ENCODE results near the gene DCDC2C.

The DCDC2C gene

GRCh38 chr2:3747032-3747654 lies 43.8 kb downstream of the DCDC2C start:
- H3K9me3 ChIP-seq (ENCODE audit: control insufficient read depth in 2 of 2, low read length in 2 of 2), result no peaks in the 10 kb centered on the region
- no peaks in the 10 kb centered on the region for H3K4me1 ChIP-seq (ENCODE audit: control insufficient read depth, insufficient read depth, low read length)
- H3K36me3 ChIP-seq (ENCODE audit: control insufficient read depth in 2 of 2, insufficient read depth in 2 of 2, low read length in 2 of 2), result no peaks in the 10 kb centered on the region
- no peak overlapping the region for H3K9ac ChIP-seq (ENCODE audit: low read length in 2 of 2)
- no peaks in the 10 kb centered on the region for H3K27me3 ChIP-seq (ENCODE audit: control insufficient read depth in 1 of 2, insufficient read depth in 2 of 2, low read length in 2 of 2)
- no peak overlapping the region for H3K27ac ChIP-seq (ENCODE audit: low read length)
- H3K4me3 ChIP-seq (ENCODE audit: low read length in 2 of 2), result no peak overlapping the region

- Histone ChIP-seq H3K36me3 (ENCODE audit: control insufficient read depth in 2 of 2, insufficient read depth in 2 of 2, low read length in 2 of 2) (no peaks in the 10 kb centered on the region), H3K27me3 (ENCODE audit: control insufficient read depth in 1 of 2, insufficient read depth in 2 of 2, low read length in 2 of 2) (no peaks in the 10 kb centered on the region), H3K4me3 (ENCODE audit: low read length in 2 of 2) (no peak overlapping the region), H3K27ac (ENCODE audit: low read length) (no peak overlapping the region), H3K9me3 (ENCODE audit: control insufficient read depth in 2 of 2, low read length in 2 of 2) (no peaks in the 10 kb centered on the region), H3K4me1 (ENCODE audit: control insufficient read depth, insufficient read depth, low read length) (no peaks in the 10 kb centered on the region), H3K9ac (ENCODE audit: low read length in 2 of 2) (no peak overlapping the region)
Measured at GRCh38 chr2:3747826-3748225, 44.5 kb downstream of the DCDC2C start.

- Histone ChIP-seq H3K9ac (ENCODE audit: low read length in 2 of 2) (no peak overlapping the region), H3K4me1 (ENCODE audit: control insufficient read depth, insufficient read depth, low read length) (no peaks in the 10 kb centered on the region), H3K27ac (ENCODE audit: low read length) (no peak overlapping the region), H3K36me3 (ENCODE audit: control insufficient read depth in 2 of 2, insufficient read depth in 2 of 2, low read length in 2 of 2) (no peaks in the 10 kb centered on the region), H3K27me3 (ENCODE audit: control insufficient read depth in 1 of 2, insufficient read depth in 2 of 2, low read length in 2 of 2) (no peaks in the 10 kb centered on the region), H3K9me3 (ENCODE audit: control insufficient read depth in 2 of 2, low read length in 2 of 2) (no peaks in the 10 kb centered on the region), H3K4me3 (ENCODE audit: low read length in 2 of 2) (no peak overlapping the region)
Measured at GRCh38 chr2:3749201-3749600, 45.8 kb downstream of the DCDC2C start.

- Histone ChIP-seq H3K9me3 (ENCODE audit: control insufficient read depth in 2 of 2, low read length in 2 of 2) (no peaks in the 10 kb centered on the region), H3K9ac (ENCODE audit: low read length in 2 of 2) (no peak overlapping the region), H3K36me3 (ENCODE audit: control insufficient read depth in 2 of 2, insufficient read depth in 2 of 2, low read length in 2 of 2) (no peaks in the 10 kb centered on the region), H3K27ac (ENCODE audit: low read length) (no peak overlapping the region), H3K4me3 (ENCODE audit: low read length in 2 of 2) (no peak overlapping the region), H3K27me3 (ENCODE audit: control insufficient read depth in 1 of 2, insufficient read depth in 2 of 2, low read length in 2 of 2) (no peaks in the 10 kb centered on the region), H3K4me1 (ENCODE audit: control insufficient read depth, insufficient read depth, low read length) (peaks cover 6% of the 10 kb centered on the region)
Measured at GRCh38 chr2:3751251-3751650, 47.9 kb downstream of the DCDC2C start.

GRCh38 chr2:3751806-3752205 lies 48.4 kb downstream of the DCDC2C start:
- H3K27me3 ChIP-seq (ENCODE audit: control insufficient read depth in 1 of 2, insufficient read depth in 2 of 2, low read length in 2 of 2), result no peaks in the 10 kb centered on the region
- H3K4me1 ChIP-seq (ENCODE audit: control insufficient read depth, insufficient read depth, low read length), result peaks cover 6% of the 10 kb centered on the region
- no peaks in the 10 kb centered on the region for H3K36me3 ChIP-seq (ENCODE audit: control insufficient read depth in 2 of 2, insufficient read depth in 2 of 2, low read length in 2 of 2)
- no peak overlapping the region for H3K9ac ChIP-seq (ENCODE audit: low read length in 2 of 2)
- no peak overlapping the region for H3K4me3 ChIP-seq (ENCODE audit: low read length in 2 of 2)
- no peaks in the 10 kb centered on the region for H3K9me3 ChIP-seq (ENCODE audit: control insufficient read depth in 2 of 2, low read length in 2 of 2)
- no peak overlapping the region for H3K27ac ChIP-seq (ENCODE audit: low read length)

- Histone ChIP-seq H3K27me3 (ENCODE audit: control insufficient read depth in 1 of 2, insufficient read depth in 2 of 2, low read length in 2 of 2) (no peaks in the 10 kb centered on the region), H3K27ac (ENCODE audit: low read length) (no peak overlapping the region), H3K4me3 (ENCODE audit: low read length in 2 of 2) (no peak overlapping the region), H3K9me3 (ENCODE audit: control insufficient read depth in 2 of 2, low read length in 2 of 2) (no peaks in the 10 kb centered on the region), H3K9ac (ENCODE audit: low read length in 2 of 2) (no peak overlapping the region), H3K4me1 (ENCODE audit: control insufficient read depth, insufficient read depth, low read length) (peaks cover 6% of the 10 kb centered on the region), H3K36me3 (ENCODE audit: control insufficient read depth in 2 of 2, insufficient read depth in 2 of 2, low read length in 2 of 2) (no peaks in the 10 kb centered on the region)
Measured at GRCh38 chr2:3752376-3752775, 49.0 kb downstream of the DCDC2C start.

- H3K27ac ChIP-seq (ENCODE audit: low read length), result no peak overlapping the region
- no peaks in the 10 kb centered on the region for H3K9me3 ChIP-seq (ENCODE audit: control insufficient read depth in 2 of 2, low read length in 2 of 2)
- no peak overlapping the region for H3K9ac ChIP-seq (ENCODE audit: low read length in 2 of 2)
- H3K36me3 ChIP-seq (ENCODE audit: control insufficient read depth in 2 of 2, insufficient read depth in 2 of 2, low read length in 2 of 2), result no peaks in the 10 kb centered on the region
- no peaks in the 10 kb centered on the region for H3K27me3 ChIP-seq (ENCODE audit: control insufficient read depth in 1 of 2, insufficient read depth in 2 of 2, low read length in 2 of 2)
- H3K4me1 ChIP-seq (ENCODE audit: control insufficient read depth, insufficient read depth, low read length), result peaks cover 6% of the 10 kb centered on the region
- H3K4me3 ChIP-seq (ENCODE audit: low read length in 2 of 2), result no peak overlapping the region
Measured at GRCh38 chr2:3753561-3753960, 50.2 kb downstream of the DCDC2C start.

- no peak overlapping the region for H3K27ac ChIP-seq (ENCODE audit: low read length)
- no peaks in the 10 kb centered on the region for H3K36me3 ChIP-seq (ENCODE audit: control insufficient read depth in 2 of 2, insufficient read depth in 2 of 2, low read length in 2 of 2)
- no peak overlapping the region for H3K4me3 ChIP-seq (ENCODE audit: low read length in 2 of 2)
- H3K4me1 ChIP-seq (ENCODE audit: control insufficient read depth, insufficient read depth, low read length), result peaks cover 6% of the 10 kb centered on the region
- H3K27me3 ChIP-seq (ENCODE audit: control insufficient read depth in 1 of 2, insufficient read depth in 2 of 2, low read length in 2 of 2), result peaks cover 0 to 3% of the 10 kb centered on the region in 2 donors
- H3K9me3 ChIP-seq (ENCODE audit: control insufficient read depth in 2 of 2, low read length in 2 of 2), result no peaks in the 10 kb centered on the region
- H3K9ac ChIP-seq (ENCODE audit: low read length in 2 of 2), result no peak overlapping the region
Measured at GRCh38 chr2:3754280-3754679, 50.9 kb downstream of the DCDC2C start.

- Histone ChIP-seq H3K36me3 (ENCODE audit: control insufficient read depth in 2 of 2, insufficient read depth in 2 of 2, low read length in 2 of 2) (no peaks in the 10 kb centered on the region), H3K27me3 (ENCODE audit: control insufficient read depth in 1 of 2, insufficient read depth in 2 of 2, low read length in 2 of 2) (peaks cover 0 to 3% of the 10 kb centered on the region in 2 donors), H3K9me3 (ENCODE audit: control insufficient read depth in 2 of 2, low read length in 2 of 2) (no peaks in the 10 kb centered on the region), H3K4me3 (ENCODE audit: low read length in 2 of 2) (no peak overlapping the region), H3K9ac (ENCODE audit: low read length in 2 of 2) (no peak overlapping the region), H3K4me1 (ENCODE audit: control insufficient read depth, insufficient read depth, low read length) (peaks cover 6% of the 10 kb centered on the region), H3K27ac (ENCODE audit: low read length) (no peak overlapping the region)
Measured at GRCh38 chr2:3754795-3755194, 51.4 kb downstream of the DCDC2C start.

- H3K9ac ChIP-seq (ENCODE audit: low read length in 2 of 2), result no peak overlapping the region
- peaks cover 0 to 3% of the 10 kb centered on the region in 2 donors for H3K27me3 ChIP-seq (ENCODE audit: control insufficient read depth in 1 of 2, insufficient read depth in 2 of 2, low read length in 2 of 2)
- no peaks in the 10 kb centered on the region for H3K36me3 ChIP-seq (ENCODE audit: control insufficient read depth in 2 of 2, insufficient read depth in 2 of 2, low read length in 2 of 2)
- H3K27ac ChIP-seq (ENCODE audit: low read length), result no peak overlapping the region
- H3K4me1 ChIP-seq (ENCODE audit: control insufficient read depth, insufficient read depth, low read length), result peaks cover 6% of the 10 kb centered on the region
- no peaks in the 10 kb centered on the region for H3K9me3 ChIP-seq (ENCODE audit: control insufficient read depth in 2 of 2, low read length in 2 of 2)
- H3K4me3 ChIP-seq (ENCODE audit: low read length in 2 of 2), result no peak overlapping the region
Measured at GRCh38 chr2:3755277-3755676, 51.9 kb downstream of the DCDC2C start.

- no peak overlapping the region for H3K27ac ChIP-seq (ENCODE audit: low read length)
- H3K4me1 ChIP-seq (ENCODE audit: control insufficient read depth, insufficient read depth, low read length), result peaks cover 6% of the 10 kb centered on the region
- no peak overlapping the region for H3K9ac ChIP-seq (ENCODE audit: low read length in 2 of 2)
- H3K4me3 ChIP-seq (ENCODE audit: low read length in 2 of 2), result no peak overlapping the region
- no peaks in the 10 kb centered on the region for H3K9me3 ChIP-seq (ENCODE audit: control insufficient read depth in 2 of 2, low read length in 2 of 2)
- H3K36me3 ChIP-seq (ENCODE audit: control insufficient read depth in 2 of 2, insufficient read depth in 2 of 2, low read length in 2 of 2), result no peaks in the 10 kb centered on the region
- H3K27me3 ChIP-seq (ENCODE audit: control insufficient read depth in 1 of 2, insufficient read depth in 2 of 2, low read length in 2 of 2), result peaks cover 0 to 3% of the 10 kb centered on the region in 2 donors
Measured at GRCh38 chr2:3756306-3756705, 52.9 kb downstream of the DCDC2C start.

Data from stomach smooth muscle (tissue), 2 donors.